Panc1 (cell line): ENCODE data around the gene RGL4. TPM values are rescaled to one million over a fixed set of nuclear protein-coding genes. Genes with fewer than 3 reads are reported as not detected.

ENCODE experiments used
- ATAC-seq: fragments of 200-7000 bp; cut with Tn5 transposase; 2 replicates; pipeline ENCODE4 v1.9.1; 2020; ENCODE audit warnings: mild to moderate bottlenecking, moderate library complexity
- BruUV-seq: library from RNA; stranded (reverse); fragments of 400-500 nt; replicated peaks from 2 replicates; lab custom pipeline; 2021; lab: Mats Ljungman, UMichigan
- CTCF ChIA-PET: fragments of 300-600 bp; sonication (Branson Sonifier 250); formaldehyde crosslinking; loops from one replicate; lab custom pipeline; 2022; ENCODE audit warnings: antibody characterized with exemption; lab: Charles Lee
- POLR2A ChIA-PET: fragments of 300-600 bp; sonication (Branson Sonifier 250); formaldehyde crosslinking; loops from one replicate; lab custom pipeline; 2022; ENCODE audit warnings: antibody characterized with exemption; lab: Charles Lee
- DNase-seq: peaks from one replicate; pipeline ENCODE4 v3.0.0-alpha.2; 2010; ENCODE audit warnings: low read depth, low spot score
- H3K27ac ChIP-seq: 2 replicates; pipeline ENCODE4 v1.5.1; 2011; ENCODE audit warnings: mild to moderate bottlenecking, low read length, inconsistent platforms
- H3K27me3 ChIP-seq: fragments of 200-500 bp; sonication (Bioruptor generic); 2 replicates; pipeline ENCODE4 v1.6.0; 2014; ENCODE audit warnings: low read length, inconsistent platforms; ENCODE audit not compliant: control insufficient read depth, insufficient read depth
- H3K36me3 ChIP-seq: fragments of 200-500 bp; sonication (Bioruptor generic); 2 replicates; pipeline ENCODE4 v1.5.1; 2014; ENCODE audit warnings: inconsistent platforms, mild to moderate bottlenecking, low read length, moderate library complexity; ENCODE audit not compliant: control insufficient read depth, insufficient read depth
- H3K4me1 ChIP-seq: 2 replicates; pipeline ENCODE4 v1.5.1; 2011; ENCODE audit warnings: inconsistent platforms, mild to moderate bottlenecking, low read length, moderate library complexity; ENCODE audit not compliant: control insufficient read depth, insufficient read depth
- H3K4me3 ChIP-seq, 2 experiments: 2 replicates each; pipeline ENCODE4 v1.5.1; 2011 to 2012; ENCODE audit warnings: low read depth in 2 of 2, low read length in 2 of 2, mild to moderate bottlenecking in 2 of 2, inconsistent platforms in 1 of 2, moderate library complexity in 1 of 2
- H3K9me3 ChIP-seq: fragments of 200-500 bp; sonication (Bioruptor generic); 2 replicates; pipeline ENCODE4 v1.5.1; 2014; ENCODE audit warnings: low read depth, mild to moderate bottlenecking, inconsistent platforms, low read length, moderate library complexity; ENCODE audit not compliant: control insufficient read depth, insufficient read depth
- POLR2AphosphoS5 ChIP-seq: IDR thresholded peaks from 2 replicates; pipeline ENCODE4 v1.6.1; 2012; ENCODE audit warnings: mild to moderate bottlenecking, low read depth, low read length, moderate library complexity
- SIN3A ChIP-seq: IDR thresholded peaks from 2 replicates; pipeline ENCODE4 v1.6.1; 2012; ENCODE audit warnings: low read depth, mild to moderate bottlenecking, low read length, moderate library complexity, borderline replicate concordance; ENCODE audit not compliant: insufficient read depth
- TCF7L2 ChIP-seq: IDR thresholded peaks from 2 replicates; pipeline ENCODE4 v1.6.1; 2011; ENCODE audit warnings: mild to moderate bottlenecking, low read depth, low read length, inconsistent platforms
- in situ Hi-C: cut with HindIII; loops from 2 replicates; pipeline ENCODE4 v1.10.0; 2016; ENCODE audit warnings: low sequenced_read_pairs, low pct_unique_long_range_greater_than_20kb
- intact Hi-C: fragments of 100-400 bp; cut with micrococcal nuclease; formaldehyde crosslinking; loops from one replicate; pipeline ENCODE4 v1.10.0; 2022; ENCODE audit not compliant: unreplicated experiment
- total RNA-seq: library from RNA; stranded (reverse); gene quantifications from one replicate; pipeline ENCODE4 v1.2.1, GENCODE V29; 2021; ENCODE audit not compliant: unreplicated experiment
- TF ChIP-seq, protein P1 (sequence below), 2 experiments: IDR thresholded peaks; 2 replicates each; pipeline ENCODE4 v1.6.1; 2011 to 2012; ENCODE audit warnings: low read depth in 2 of 2, control low read depth in 1 of 2, low read length in 1 of 2, mild to moderate bottlenecking in 1 of 2, moderate library complexity in 1 of 2; ENCODE audit not compliant: insufficient read depth in 1 of 2
- TF ChIP-seq, protein P2 (sequence below): fragments of 450-650 bp; IDR thresholded peaks from 2 replicates; pipeline ENCODE4 v1.5.1; 2017; ENCODE audit warnings: mild to moderate bottlenecking

RGL4 gene
- total RNA-seq, 1 experiment from 2014 or later = not detected

DNA sequence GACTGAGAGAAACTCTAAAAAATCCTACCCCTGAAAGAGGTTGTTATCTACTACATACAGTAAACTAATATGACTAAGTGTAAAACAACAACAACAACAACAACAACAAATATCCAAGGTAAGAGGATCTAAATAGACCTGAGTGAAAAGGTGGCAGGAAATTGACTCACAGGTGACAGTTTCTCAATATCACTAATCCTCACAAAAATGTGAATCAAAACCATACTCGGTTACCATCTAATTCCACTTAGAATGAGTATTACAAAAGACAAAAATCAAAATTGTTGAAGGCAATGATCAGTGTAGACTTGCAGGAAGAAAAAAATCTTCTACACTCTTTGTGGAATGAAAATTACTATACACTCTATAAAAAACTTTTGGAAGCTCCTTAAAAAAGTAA, 17.5 kb downstream of the RGL4 start:
- POLR2A ChIA-PET = no interaction called here
- no TSS peak for BruUV-seq
- Histone ChIP-seq H3K36me3 (peaks cover 4% of the 10 kb centered on the region), H3K9me3 (no peaks in the 10 kb centered on the region), H3K27ac (no peak overlapping the region), H3K4me1 (no peaks in the 10 kb centered on the region), H3K27me3 (no peaks in the 10 kb centered on the region), H3K4me3 (no peak overlapping the region)
- DNase-seq (no peak), ATAC-seq (no peak)
- intact Hi-C loops = no loop called here
- CTCF ChIA-PET = no interaction called here
- TF ChIP-seq, protein P1, sequence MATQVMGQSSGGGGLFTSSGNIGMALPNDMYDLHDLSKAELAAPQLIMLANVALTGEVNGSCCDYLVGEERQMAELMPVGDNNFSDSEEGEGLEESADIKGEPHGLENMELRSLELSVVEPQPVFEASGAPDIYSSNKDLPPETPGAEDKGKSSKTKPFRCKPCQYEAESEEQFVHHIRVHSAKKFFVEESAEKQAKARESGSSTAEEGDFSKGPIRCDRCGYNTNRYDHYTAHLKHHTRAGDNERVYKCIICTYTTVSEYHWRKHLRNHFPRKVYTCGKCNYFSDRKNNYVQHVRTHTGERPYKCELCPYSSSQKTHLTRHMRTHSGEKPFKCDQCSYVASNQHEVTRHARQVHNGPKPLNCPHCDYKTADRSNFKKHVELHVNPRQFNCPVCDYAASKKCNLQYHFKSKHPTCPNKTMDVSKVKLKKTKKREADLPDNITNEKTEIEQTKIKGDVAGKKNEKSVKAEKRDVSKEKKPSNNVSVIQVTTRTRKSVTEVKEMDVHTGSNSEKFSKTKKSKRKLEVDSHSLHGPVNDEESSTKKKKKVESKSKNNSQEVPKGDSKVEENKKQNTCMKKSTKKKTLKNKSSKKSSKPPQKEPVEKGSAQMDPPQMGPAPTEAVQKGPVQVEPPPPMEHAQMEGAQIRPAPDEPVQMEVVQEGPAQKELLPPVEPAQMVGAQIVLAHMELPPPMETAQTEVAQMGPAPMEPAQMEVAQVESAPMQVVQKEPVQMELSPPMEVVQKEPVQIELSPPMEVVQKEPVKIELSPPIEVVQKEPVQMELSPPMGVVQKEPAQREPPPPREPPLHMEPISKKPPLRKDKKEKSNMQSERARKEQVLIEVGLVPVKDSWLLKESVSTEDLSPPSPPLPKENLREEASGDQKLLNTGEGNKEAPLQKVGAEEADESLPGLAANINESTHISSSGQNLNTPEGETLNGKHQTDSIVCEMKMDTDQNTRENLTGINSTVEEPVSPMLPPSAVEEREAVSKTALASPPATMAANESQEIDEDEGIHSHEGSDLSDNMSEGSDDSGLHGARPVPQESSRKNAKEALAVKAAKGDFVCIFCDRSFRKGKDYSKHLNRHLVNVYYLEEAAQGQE (IDR thresholded peaks at IDR 0.05; ENCODE audit: insufficient read depth in 1 of 2, low read depth in 2 of 2, low read length in 1 of 2) = no peak
- TF ChIP-seq TCF7L2 (no peak), POLR2AphosphoS5 (no peak)
- in situ Hi-C loops = no loop called here

DNA sequence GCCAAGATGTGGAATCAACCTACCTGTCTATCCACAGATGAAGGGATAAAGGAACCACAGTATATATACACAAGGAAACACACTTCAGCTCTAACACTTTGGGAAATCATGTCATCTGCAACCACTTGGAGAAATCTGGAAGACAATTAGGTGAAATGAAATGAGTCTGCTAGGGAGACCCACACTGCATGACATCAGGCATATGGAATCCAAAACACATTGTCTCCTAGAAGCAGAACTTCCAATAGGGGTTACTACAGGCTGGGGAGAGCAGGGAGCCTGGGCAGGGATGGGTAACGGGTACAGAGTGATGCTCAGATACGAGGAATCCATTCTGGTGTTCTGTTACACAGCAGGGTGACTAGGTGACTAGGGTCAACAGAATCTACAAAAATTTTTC, 18.3 kb downstream of the RGL4 start:
- TF ChIP-seq POLR2AphosphoS5 = no peak
- intact Hi-C loops (no loop called here), in situ Hi-C loops (no loop called here)
- POLR2A ChIA-PET = no interaction called here
- Histone ChIP-seq H3K9me3 (no peaks in the 10 kb centered on the region), H3K36me3 (peaks cover 4% of the 10 kb centered on the region), H3K4me1 (no peaks in the 10 kb centered on the region), H3K27ac (no peak overlapping the region), H3K27me3 (no peaks in the 10 kb centered on the region), H3K4me3 (no peak overlapping the region)
- DNase-seq (no peak), ATAC-seq (no peak)
- CTCF ChIA-PET = no interaction called here
- BruUV-seq = no TSS peak

DNA sequence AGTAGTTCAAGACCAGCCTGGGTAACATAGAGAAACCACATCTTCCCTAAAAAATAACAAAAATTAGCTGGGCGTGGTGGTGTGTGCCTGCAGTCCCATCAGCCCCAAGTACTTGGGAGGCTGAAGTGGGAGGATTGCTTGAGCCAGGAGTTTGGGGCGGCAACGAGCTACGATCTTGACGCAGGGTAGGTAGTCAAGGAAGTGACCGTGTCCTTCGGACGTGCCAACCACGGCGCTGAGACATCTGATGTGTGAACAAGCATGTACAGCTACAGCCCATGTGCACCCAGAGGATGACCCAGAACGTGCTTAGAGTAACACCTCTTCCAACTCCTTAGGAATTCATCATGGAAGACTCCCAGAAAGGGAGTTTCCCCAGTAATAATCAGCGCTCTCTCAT, 21.4 kb downstream of the RGL4 start:
- DNase-seq (no peak), ATAC-seq (no peak)
- no peaks in the 10 kb centered on the region for H3K4me1 ChIP-seq
- in situ Hi-C loops (no loop called here), intact Hi-C loops (no loop called here)
- no peaks in the 10 kb centered on the region for H3K9me3 ChIP-seq
- H3K27ac ChIP-seq = no peak overlapping the region
- H3K4me3 ChIP-seq = no peak overlapping the region
- no TSS peak for BruUV-seq
- H3K27me3 ChIP-seq = no peaks in the 10 kb centered on the region
- POLR2A ChIA-PET = no interaction called here
- TF ChIP-seq, protein P1 (IDR thresholded peaks at IDR 0.05; ENCODE audit: insufficient read depth in 1 of 2, low read depth in 2 of 2, low read length in 1 of 2) = no peak
- TF ChIP-seq SIN3A (no peak), TCF7L2 (no peak), POLR2AphosphoS5 (no peak)
- TF ChIP-seq, protein P2, sequence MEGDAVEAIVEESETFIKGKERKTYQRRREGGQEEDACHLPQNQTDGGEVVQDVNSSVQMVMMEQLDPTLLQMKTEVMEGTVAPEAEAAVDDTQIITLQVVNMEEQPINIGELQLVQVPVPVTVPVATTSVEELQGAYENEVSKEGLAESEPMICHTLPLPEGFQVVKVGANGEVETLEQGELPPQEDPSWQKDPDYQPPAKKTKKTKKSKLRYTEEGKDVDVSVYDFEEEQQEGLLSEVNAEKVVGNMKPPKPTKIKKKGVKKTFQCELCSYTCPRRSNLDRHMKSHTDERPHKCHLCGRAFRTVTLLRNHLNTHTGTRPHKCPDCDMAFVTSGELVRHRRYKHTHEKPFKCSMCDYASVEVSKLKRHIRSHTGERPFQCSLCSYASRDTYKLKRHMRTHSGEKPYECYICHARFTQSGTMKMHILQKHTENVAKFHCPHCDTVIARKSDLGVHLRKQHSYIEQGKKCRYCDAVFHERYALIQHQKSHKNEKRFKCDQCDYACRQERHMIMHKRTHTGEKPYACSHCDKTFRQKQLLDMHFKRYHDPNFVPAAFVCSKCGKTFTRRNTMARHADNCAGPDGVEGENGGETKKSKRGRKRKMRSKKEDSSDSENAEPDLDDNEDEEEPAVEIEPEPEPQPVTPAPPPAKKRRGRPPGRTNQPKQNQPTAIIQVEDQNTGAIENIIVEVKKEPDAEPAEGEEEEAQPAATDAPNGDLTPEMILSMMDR = no peak
- peaks cover 4% of the 10 kb centered on the region for H3K36me3 ChIP-seq
- CTCF ChIA-PET = no interaction called here
